ENCODE measurements around the gene IRGQ. TPM values are rescaled to one million over a fixed set of nuclear protein-coding genes. Genes with fewer than 3 reads are reported as not detected.
"Not testable (repeated sequence)": the region's sequence is repeated elsewhere in the genome, so short reads cannot be mapped to it uniquely, and the experiment has no call there.

The IRGQ gene
- total RNA-seq, 4 donors from 2014 or later = 20.2 to 25.8 (median 23.6) TPM

DNA sequence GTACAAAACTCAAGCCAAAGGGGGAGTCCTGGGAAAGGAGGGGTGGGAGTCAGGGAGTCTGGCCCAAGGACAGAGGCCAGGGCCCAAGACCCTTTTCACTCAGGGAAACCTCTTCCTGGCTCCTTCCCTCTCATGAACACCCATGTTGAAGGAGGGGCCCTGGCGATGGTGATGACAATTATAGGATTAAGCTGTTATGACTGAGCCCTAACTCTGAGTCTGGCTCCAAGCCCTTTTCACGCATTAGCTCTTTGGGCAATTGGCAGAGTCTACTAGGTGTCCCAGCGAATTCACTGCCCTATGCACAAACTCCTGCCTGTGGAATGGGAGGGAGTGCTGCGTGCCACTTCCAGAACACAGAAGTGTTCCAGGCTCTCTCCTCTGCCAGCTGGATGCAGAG, 42.3 kb downstream of the IRGQ start:
- TF ChIP-seq POLR2A (IDR thresholded peaks at IDR 0.05) = no peak
- TF ChIP-seq, protein P1, sequence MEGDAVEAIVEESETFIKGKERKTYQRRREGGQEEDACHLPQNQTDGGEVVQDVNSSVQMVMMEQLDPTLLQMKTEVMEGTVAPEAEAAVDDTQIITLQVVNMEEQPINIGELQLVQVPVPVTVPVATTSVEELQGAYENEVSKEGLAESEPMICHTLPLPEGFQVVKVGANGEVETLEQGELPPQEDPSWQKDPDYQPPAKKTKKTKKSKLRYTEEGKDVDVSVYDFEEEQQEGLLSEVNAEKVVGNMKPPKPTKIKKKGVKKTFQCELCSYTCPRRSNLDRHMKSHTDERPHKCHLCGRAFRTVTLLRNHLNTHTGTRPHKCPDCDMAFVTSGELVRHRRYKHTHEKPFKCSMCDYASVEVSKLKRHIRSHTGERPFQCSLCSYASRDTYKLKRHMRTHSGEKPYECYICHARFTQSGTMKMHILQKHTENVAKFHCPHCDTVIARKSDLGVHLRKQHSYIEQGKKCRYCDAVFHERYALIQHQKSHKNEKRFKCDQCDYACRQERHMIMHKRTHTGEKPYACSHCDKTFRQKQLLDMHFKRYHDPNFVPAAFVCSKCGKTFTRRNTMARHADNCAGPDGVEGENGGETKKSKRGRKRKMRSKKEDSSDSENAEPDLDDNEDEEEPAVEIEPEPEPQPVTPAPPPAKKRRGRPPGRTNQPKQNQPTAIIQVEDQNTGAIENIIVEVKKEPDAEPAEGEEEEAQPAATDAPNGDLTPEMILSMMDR (IDR thresholded peaks at IDR 0.05 in 4 of 5, conservative IDR thresholded peaks at IDR 0.05 in 1 of 5) = no peak
- Histone ChIP-seq H3K4me3 (no peak overlapping the region), H3K36me3 (peaks cover 0 to 47% of the 10 kb centered on the region in 2 donors), H3K9me3 (no peaks in the 10 kb centered on the region), H3K27me3 (no peaks in the 10 kb centered on the region), H3K27ac (no peak overlapping the region), H3K4me1 (no peaks in the 10 kb centered on the region)
- DNase-seq = no peak
- ATAC-seq = no peak
- in situ Hi-C loops (cut with MboI; ENCODE audit: low sequenced_read_pairs in 4 of 4) = no loop called here
- intact Hi-C loops (cut with DNase I; ENCODE audit: low total_unique reads) = no loop called here

GRCh38 chr19:43552616-43553015, 43.3 kb downstream of the IRGQ start:
- H3K27me3 ChIP-seq = no peaks in the 10 kb centered on the region
- intact Hi-C loops (cut with DNase I; ENCODE audit: low total_unique reads) = no loop called here
- H3K4me3 ChIP-seq = no peak overlapping the region
- DNase-seq = no peak
- no peaks in the 10 kb centered on the region for H3K4me1 ChIP-seq
- ATAC-seq = no peak
- in situ Hi-C loops (cut with MboI; ENCODE audit: low sequenced_read_pairs in 4 of 4) = no loop called here
- no peaks in the 10 kb centered on the region for H3K9me3 ChIP-seq
- H3K27ac ChIP-seq = no peak overlapping the region
- TF ChIP-seq, protein P1 (IDR thresholded peaks at IDR 0.05 in 4 of 5, conservative IDR thresholded peaks at IDR 0.05 in 1 of 5) = no peak
- TF ChIP-seq POLR2A (IDR thresholded peaks at IDR 0.05) = no peak
- H3K36me3 ChIP-seq = peaks cover 0 to 45% of the 10 kb centered on the region in 2 donors

- in situ Hi-C loops (cut with MboI; ENCODE audit: low sequenced_read_pairs in 4 of 4) = no loop called here
- no peaks in the 10 kb centered on the region for H3K9me3 ChIP-seq
- intact Hi-C loops (cut with DNase I; ENCODE audit: low total_unique reads) = no loop called here
- DNase-seq (no peak), ATAC-seq (no peak)
- H3K4me1 ChIP-seq = no peaks in the 10 kb centered on the region
- TF ChIP-seq, protein P1 (IDR thresholded peaks at IDR 0.05 in 4 of 5, conservative IDR thresholded peaks at IDR 0.05 in 1 of 5) = no peak
- no peak for TF ChIP-seq POLR2A (IDR thresholded peaks at IDR 0.05)
- no peak overlapping the region for H3K27ac ChIP-seq
- H3K27me3 ChIP-seq = no peaks in the 10 kb centered on the region
- H3K36me3 ChIP-seq = peaks cover 0 to 45% of the 10 kb centered on the region in 2 donors
- H3K4me3 ChIP-seq = no peak overlapping the region
Observed at GRCh38 chr19:43552198-43552450, 43.8 kb downstream of the IRGQ start.

DNA sequence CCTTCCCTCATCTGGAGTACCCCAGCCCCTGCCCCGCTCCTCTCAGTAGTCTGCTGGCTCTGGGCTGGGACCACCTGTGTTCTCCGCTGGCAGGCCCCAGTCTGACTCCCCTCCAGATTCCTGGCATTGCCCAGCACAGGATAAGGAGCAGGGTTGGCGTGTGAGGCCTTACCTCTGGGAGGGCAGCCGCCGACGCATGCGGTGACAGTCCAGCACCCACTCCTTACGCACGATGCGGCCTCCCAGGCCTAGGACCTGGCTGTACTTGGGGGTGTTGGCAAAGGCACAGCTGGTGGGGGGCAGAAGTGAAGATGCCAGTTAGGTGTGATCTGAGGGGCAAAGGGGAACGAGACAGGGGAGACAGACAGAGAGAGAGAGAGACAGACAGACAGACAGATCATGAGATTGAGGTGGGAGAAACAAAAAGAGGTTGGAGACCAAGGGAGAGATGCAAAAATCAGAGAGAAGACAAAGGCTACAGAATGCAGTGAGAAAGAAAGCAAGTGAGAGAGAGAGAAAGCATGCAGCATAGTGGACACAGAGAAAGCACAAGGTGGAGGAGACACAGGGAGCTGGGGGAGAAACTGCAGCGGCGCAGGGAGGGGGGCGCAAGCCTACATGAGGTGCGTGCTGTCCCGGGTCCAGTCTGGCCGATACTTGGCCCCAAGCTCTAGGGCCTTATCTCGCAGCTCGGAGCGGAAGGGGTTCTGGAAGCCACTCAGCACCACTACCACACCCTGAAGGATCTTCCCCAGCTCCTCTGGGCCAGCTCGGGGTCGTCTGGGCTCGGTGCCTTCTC, 44.3 kb downstream of the IRGQ start:
- Histone ChIP-seq H3K36me3 (peaks cover 0 to 45% of the 10 kb centered on the region in 2 donors), H3K4me3 (no peak overlapping the region), H3K4me1 (no peaks in the 10 kb centered on the region), H3K9me3 (no peaks in the 10 kb centered on the region), H3K27ac (no peak overlapping the region), H3K27me3 (no peaks in the 10 kb centered on the region)
- intact Hi-C loops (cut with DNase I; ENCODE audit: low total_unique reads) = no loop called here
- DNase-seq (no peak), ATAC-seq (no peak)
- no peak for TF ChIP-seq POLR2A (IDR thresholded peaks at IDR 0.05)
- TF ChIP-seq, protein P1 (IDR thresholded peaks at IDR 0.05 in 4 of 5, conservative IDR thresholded peaks at IDR 0.05 in 1 of 5) = no peak
- in situ Hi-C loops (cut with MboI; ENCODE audit: low sequenced_read_pairs in 4 of 4) = no loop called here

DNA sequence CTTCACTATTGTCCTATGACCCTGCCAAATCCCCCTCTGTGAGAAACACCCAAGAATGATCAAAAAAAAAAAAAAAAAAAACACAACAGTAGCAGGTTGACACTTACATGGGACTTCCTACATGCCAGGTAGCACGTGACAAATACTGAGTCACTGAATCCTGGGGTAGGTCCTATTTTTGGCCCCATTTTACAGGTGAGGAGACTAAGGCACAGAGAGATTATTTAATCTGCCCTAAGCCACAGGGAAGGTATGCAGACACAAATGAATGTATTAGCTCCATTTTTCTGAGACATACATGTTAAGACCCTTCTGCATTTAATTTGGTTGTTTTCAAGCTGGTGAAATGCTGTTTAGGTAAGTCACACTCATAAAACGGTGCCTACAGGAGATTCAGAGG, 47.2 kb downstream of the IRGQ start:
- Histone ChIP-seq H3K36me3 (peaks cover 0 to 53% of the 10 kb centered on the region in 2 donors), H3K9me3 (no peaks in the 10 kb centered on the region), H3K27me3 (no peaks in the 10 kb centered on the region), H3K4me1 (no peaks in the 10 kb centered on the region), H3K4me3 (no peak overlapping the region), H3K27ac (no peak overlapping the region)
- in situ Hi-C loops (cut with MboI; ENCODE audit: low sequenced_read_pairs in 4 of 4) (loop anchor here in 1 of 4 donors (25.0 kb wide), 1 partner anchor 114 kb away; the partner anchor contains the start of gene PLAUR), intact Hi-C loops (cut with DNase I; ENCODE audit: low total_unique reads) (no loop called here)
- no peak for ATAC-seq
- TF ChIP-seq, protein P1 (IDR thresholded peaks at IDR 0.05 in 4 of 5, conservative IDR thresholded peaks at IDR 0.05 in 1 of 5) = no peak
- no peak for TF ChIP-seq POLR2A (IDR thresholded peaks at IDR 0.05)
- no peak for DNase-seq

GRCh38 chr19:43547926-43548325, 48.0 kb downstream of the IRGQ start:
- in situ Hi-C loops (cut with MboI; ENCODE audit: low sequenced_read_pairs in 4 of 4) = loop anchor here in 1 of 4 donors (25.0 kb wide), 1 partner anchor 114 kb away; the partner anchor contains the start of gene PLAUR
- H3K4me1 ChIP-seq; ATAC-seq; H3K4me3 ChIP-seq; H3K27ac ChIP-seq; DNase-seq; intact Hi-C loops (cut with DNase I; ENCODE audit: low total_unique reads); H3K9me3 ChIP-seq; H3K27me3 ChIP-seq: not testable (repeated sequence)
- peaks cover 0 to 56% of the 10 kb centered on the region in 2 donors for H3K36me3 ChIP-seq

Measured in gastrocnemius medialis (tissue), 4 donors.